Psoas muscle (tissue), 8 donors: ENCODE data around the gene RCOR1. TPM values are rescaled to one million over a fixed set of nuclear protein-coding genes. Genes with fewer than 3 reads are reported as not detected.
A peak's percentile ranks its signal among the peaks of the same experiment; 100 is the strongest.
"Not testable (repeated sequence)": the region's sequence is repeated elsewhere in the genome, so short reads cannot be mapped to it uniquely, and the experiment has no call there.

Source experiments
- ATAC-seq, 4 donors: fragments of 200-7000 bp; cut with Tn5 transposase; one replicate each; pipeline ENCODE4 v1.9.1; 2020; ENCODE audit warnings: moderate library complexity in 3 of 4, mild to moderate bottlenecking in 2 of 4
- DNase-seq, 2 donors: peaks; one replicate each; pipeline ENCODE4 v3.0.0-alpha.2; 2020
- H3K27ac ChIP-seq: fragments of 200-600 bp; one replicate; pipeline ENCODE4 v1.8.0; 2022
- H3K27me3 ChIP-seq, 3 donors: fragments of 200-600 bp in 1 of 3; one replicate each; pipeline versions ENCODE4 v1.6.1 to v1.8.0; 2013 to 2022; ENCODE audit warnings: low read length in 2 of 3, mild to moderate bottlenecking in 2 of 3, moderate library complexity in 1 of 3; ENCODE audit not compliant: insufficient read depth in 3 of 3
- H3K36me3 ChIP-seq, 2 donors: fragments of 200-600 bp in 1 of 2; one replicate each; pipeline versions ENCODE4 v1.6.1 to v1.8.0; 2013 to 2022; ENCODE audit warnings: low read depth in 1 of 2, mild to moderate bottlenecking in 1 of 2, moderate library complexity in 1 of 2; ENCODE audit not compliant: insufficient read depth in 1 of 2
- H3K4me1 ChIP-seq: fragments of 200-600 bp; one replicate; pipeline ENCODE4 v1.8.0; 2022
- H3K4me3 ChIP-seq: fragments of 200-600 bp; one replicate; pipeline ENCODE4 v1.8.0; 2022; ENCODE audit warnings: mild to moderate bottlenecking
- H3K9me3 ChIP-seq: fragments of 200-600 bp; one replicate; pipeline ENCODE4 v1.8.0; 2022
- WGBS, 3 donors: extraction: QIAGEN DNeasy Blood & Tissue Kit; methylation state at CpG; one replicate each; pipeline versions ENCODE4 v1.1.6 to v1.1.7; 2013; 5-methylcytosine and 5-hydroxymethylcytosine counted together
- intact Hi-C, 2 donors: fragments of 100-400 bp; cut with DNase I; formaldehyde crosslinking; loops; one replicate each; pipeline versions ENCODE4 v1.11.0 to v1.14.2; 2022
- polyA plus RNA-seq, 3 donors: library from polyadenylated mRNA; stranded (reverse); fragments of 200-250 nt; gene quantifications; one replicate each; pipeline ENCODE4 v1.2.3, GENCODE V29; 2013
- total RNA-seq, 4 donors: library from RNA; stranded (reverse); fragmentation: NEBNext Ultra II Directional in 2 of 4; extraction: Animal tissue kit (Norgen Biotek cat#: 25700) in 2 of 4; gene quantifications; one replicate each; pipeline versions ENCODE4 v1.2.1 to v1.2.4, GENCODE V29; 2021 to 2023
- TF ChIP-seq, protein P1 (sequence below): fragments of 200-600 bp; IDR thresholded peaks from one replicate; pipeline ENCODE4 v1.8.0; 2022; ENCODE audit warnings: antibody characterized with exemption
- donor health status: healthy with polysubstance abuse.
- donor health status: DM: no; HTN: no; CAD: no; lungs with moderate emphysema.
- donor health status: Bipolar disorder and iron deficiency.
- donor health status: healthy.
- donor health status: DM: yes; HTN: yes; CAD: no.
- donor health status: DM: no; HTN: no; CAD: no.
- donor health status: DM: no; HTN: no; CAD: no.
- donor health status: DM: yes; HTN: yes; CAD: no.

Gene RCOR1
- total and polyA plus RNA-seq, 7 donors: 6.0 to 17.7 (median 14.3) TPM

DNA sequence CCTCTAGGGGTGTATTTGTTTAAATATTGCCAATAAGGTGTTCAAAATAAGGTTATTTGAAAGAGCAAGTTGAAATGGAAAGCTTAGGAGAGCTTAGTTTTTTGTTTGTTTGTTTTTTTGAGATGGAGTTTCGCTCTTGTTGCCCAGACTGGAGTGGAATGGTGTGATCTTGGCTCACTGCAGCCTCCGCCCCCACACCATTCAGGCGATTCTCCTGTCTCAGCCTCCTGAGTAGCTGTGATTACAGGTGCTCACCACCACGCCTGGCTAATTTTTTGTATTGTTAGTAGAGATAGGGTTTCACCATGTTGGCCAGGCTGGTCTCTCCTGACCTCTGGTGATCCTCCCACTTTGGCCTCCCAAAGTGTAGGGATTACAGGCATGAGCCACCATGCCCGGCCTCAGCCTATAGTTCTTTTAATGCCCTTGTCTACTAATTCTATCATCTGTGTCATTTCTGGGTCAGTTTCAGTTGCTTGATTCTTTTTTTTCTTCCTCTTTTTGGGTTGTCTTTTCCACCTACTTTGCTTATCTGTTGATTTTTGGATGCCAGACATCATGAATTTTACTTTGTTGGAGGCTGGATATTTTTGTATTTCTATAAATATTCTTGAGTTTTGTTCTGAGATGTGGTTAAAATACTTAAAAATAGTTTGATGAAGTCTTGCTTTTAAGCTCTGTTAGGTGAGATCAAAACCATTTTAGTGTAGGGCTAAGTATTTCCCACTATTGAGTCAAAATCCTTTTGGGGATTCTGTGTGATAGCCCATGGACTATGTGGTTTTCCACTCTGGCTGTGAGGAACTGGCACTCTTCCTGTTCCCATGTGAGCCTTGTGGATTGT lies 18.7 kb downstream of the RCOR1 start:
- ATAC-seq (no peak), DNase-seq (no peak)
- intact Hi-C loops: no loop called here
- Histone ChIP-seq H3K27ac (no peak overlapping the region), H3K4me1 (peaks cover 5% of the 10 kb centered on the region), H3K4me3 (no peak overlapping the region), H3K36me3 (no peaks in the 10 kb centered on the region), H3K27me3 (no peaks in the 10 kb centered on the region), H3K9me3 (no peaks in the 10 kb centered on the region)
- TF ChIP-seq, protein P1, sequence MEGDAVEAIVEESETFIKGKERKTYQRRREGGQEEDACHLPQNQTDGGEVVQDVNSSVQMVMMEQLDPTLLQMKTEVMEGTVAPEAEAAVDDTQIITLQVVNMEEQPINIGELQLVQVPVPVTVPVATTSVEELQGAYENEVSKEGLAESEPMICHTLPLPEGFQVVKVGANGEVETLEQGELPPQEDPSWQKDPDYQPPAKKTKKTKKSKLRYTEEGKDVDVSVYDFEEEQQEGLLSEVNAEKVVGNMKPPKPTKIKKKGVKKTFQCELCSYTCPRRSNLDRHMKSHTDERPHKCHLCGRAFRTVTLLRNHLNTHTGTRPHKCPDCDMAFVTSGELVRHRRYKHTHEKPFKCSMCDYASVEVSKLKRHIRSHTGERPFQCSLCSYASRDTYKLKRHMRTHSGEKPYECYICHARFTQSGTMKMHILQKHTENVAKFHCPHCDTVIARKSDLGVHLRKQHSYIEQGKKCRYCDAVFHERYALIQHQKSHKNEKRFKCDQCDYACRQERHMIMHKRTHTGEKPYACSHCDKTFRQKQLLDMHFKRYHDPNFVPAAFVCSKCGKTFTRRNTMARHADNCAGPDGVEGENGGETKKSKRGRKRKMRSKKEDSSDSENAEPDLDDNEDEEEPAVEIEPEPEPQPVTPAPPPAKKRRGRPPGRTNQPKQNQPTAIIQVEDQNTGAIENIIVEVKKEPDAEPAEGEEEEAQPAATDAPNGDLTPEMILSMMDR: no peak
- WGBS, 3 donors: 70 to 88% (median 86%) methylated on average over 5 of the region's 5 CpGs

DNA sequence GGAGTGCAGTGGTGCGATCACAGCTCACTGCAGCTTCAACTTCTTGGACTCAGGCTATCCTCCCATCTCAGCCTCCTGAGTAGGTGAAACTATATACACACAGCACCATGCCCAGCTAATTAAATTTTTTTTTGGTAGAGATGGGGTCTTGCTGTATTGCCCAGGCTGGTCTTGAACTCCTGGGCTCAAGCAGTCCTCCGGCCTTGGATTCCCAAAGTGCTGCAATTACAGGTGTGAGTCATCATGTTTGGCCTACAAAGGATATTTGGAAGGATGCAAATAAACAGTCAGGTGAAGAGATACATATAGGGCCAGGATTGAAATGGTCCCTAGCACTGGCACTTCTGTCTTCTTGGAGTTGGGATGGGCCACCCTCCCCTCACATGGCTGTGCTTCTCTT lies 23.9 kb downstream of the RCOR1 start:
- ATAC-seq: peak in 3 of 4 donors; percentile 32 to 59 (median 49)
- TF ChIP-seq, protein P1: no peak
- WGBS, 3 donors: 94 to 98% (median 98%) methylated on average over 2 of the region's 2 CpGs

DNA sequence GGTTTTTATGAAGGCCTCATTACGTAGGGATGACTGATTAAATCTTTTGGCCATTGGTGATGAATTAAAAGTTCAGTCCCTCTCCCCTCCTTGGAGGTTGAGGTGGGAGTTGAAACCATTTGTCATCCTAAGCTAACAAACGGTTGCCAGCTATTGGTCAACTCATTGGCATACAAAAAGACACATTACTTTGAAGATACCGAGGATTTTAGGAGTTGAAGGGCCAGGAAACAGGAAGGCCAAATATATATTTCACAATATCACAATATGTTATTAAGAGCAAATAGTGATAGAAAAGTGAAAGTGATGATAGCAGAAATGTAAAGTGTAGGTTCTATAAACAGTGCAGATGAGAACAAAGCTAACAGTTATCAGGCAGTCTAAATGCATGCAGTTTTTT lies 24.4 kb downstream of the RCOR1 start:
- ATAC-seq: peak in 2 of 4 donors; percentile 39 to 49

More for the DNA sequence above, 23.9 kb downstream of the RCOR1 start:
- Histone ChIP-seq H3K9me3 (no peaks in the 10 kb centered on the region), H3K27me3 (no peaks in the 10 kb centered on the region), H3K27ac (no peak overlapping the region), H3K36me3 (no peaks in the 10 kb centered on the region), H3K4me1 (peaks cover 3% of the 10 kb centered on the region), H3K4me3 (no peak overlapping the region)
- intact Hi-C loops: no loop called here
- no peak for DNase-seq

DNA sequence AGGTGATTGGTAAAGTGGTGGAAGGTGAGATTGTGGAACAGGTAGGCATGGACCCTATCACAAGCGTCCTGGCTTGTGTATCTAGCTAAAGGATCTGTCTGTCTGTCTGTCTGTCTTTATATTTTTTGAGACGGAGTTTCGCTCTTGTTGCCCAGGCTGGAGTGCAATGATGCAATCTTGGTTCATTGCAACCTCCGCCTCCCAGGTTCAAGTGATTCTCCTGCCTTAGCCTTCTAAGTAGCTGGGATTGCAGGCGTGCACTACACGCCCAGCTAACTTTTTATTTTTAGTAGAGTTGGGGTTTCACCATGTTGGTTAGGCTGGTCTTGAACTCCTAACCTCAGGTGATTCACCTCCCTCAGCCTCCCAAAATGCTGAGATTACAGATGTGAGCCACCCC lies 26.6 kb downstream of the RCOR1 start:
- H3K27me3 ChIP-seq, H3K9me3 ChIP-seq, H3K4me1 ChIP-seq, intact Hi-C loops, ATAC-seq, H3K27ac ChIP-seq, DNase-seq, H3K4me3 ChIP-seq, H3K36me3 ChIP-seq: not testable (repeated sequence)
- 96 to 98% (median 96%) methylated on average over 6 of the region's 6 CpGs for WGBS, 3 donors

More for the DNA sequence above, 24.4 kb downstream of the RCOR1 start:
- DNase-seq: no peak
- TF ChIP-seq, protein P1: no peak
- 49 to 67% (median 51%) methylated on average over 3 of the region's 3 CpGs for WGBS, 3 donors
- Histone ChIP-seq H3K36me3 (no peaks in the 10 kb centered on the region), H3K9me3 (no peaks in the 10 kb centered on the region), H3K27me3 (no peaks in the 10 kb centered on the region), H3K4me1 (peaks cover 3% of the 10 kb centered on the region), H3K4me3 (no peak overlapping the region), H3K27ac (no peak overlapping the region)
- intact Hi-C loops: no loop called here

DNA sequence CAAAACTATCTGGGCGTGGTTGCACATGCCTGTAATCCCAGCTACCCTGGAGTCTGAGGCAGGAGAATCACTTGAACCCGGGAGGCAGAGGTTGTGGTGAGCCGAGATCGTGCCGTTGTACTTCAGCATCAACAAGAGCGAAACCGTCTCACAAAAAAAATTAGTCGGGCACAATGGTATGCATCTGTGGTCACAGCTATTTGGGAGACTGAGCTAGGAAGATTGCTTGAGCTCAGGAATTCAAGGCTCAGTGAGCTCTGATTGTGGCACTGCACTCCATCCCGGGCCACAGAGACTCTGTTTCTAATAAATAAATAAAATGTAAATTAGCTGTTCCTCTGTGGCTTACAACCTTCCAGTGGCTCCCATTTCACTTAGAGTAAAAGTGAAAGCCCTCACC lies 28.0 kb downstream of the RCOR1 start:
- intact Hi-C loops: no loop called here
- peaks cover 3% of the 10 kb centered on the region for H3K4me1 ChIP-seq
- ATAC-seq (no peak), DNase-seq (no peak)
- TF ChIP-seq, protein P1: no peak
- H3K36me3 ChIP-seq: no peaks in the 10 kb centered on the region
- no peaks in the 10 kb centered on the region for H3K9me3 ChIP-seq
- H3K27me3 ChIP-seq: no peaks in the 10 kb centered on the region
- WGBS, 3 donors: 85 to 93% (median 87%) methylated on average over 9 of the region's 9 CpGs
- no peak overlapping the region for H3K4me3 ChIP-seq
- H3K27ac ChIP-seq: no peak overlapping the region
